HepG2 (cell line): ENCODE data around the gene POU2F1. TPM values are rescaled to one million over a fixed set of nuclear protein-coding genes. Genes with fewer than 3 reads are reported as not detected.
A peak's percentile ranks its signal among the peaks of the same experiment; 100 is the strongest.

Experiments used
- AHR ChIP-seq: IDR thresholded peaks from 2 replicates; pipeline ENCODE4 v1.6.1; 2018; ENCODE audit warnings: missing genetic modification reagents, missing compliant biosample characterization
- FOXK1 ChIP-seq: sonication (generic); formaldehyde crosslinking; IDR thresholded peaks from 2 replicates; pipeline ENCODE4 v1.4.0; 2020; ENCODE audit warnings: low read depth, missing genetic modification reagents, borderline replicate concordance
- HMG20A ChIP-seq: IDR thresholded peaks from 2 replicates; pipeline ENCODE4 v1.6.1; 2016; ENCODE audit warnings: borderline replicate concordance
- HNRNPK ChIP-seq: fragments of 200-400 bp; formaldehyde crosslinking; IDR thresholded peaks from 2 replicates; pipeline ENCODE4 v1.6.1; 2018; ENCODE audit warnings: low read length, low read depth, moderate library complexity, mild to moderate bottlenecking; ENCODE audit not compliant: poor library complexity, severe bottlenecking
- HNRNPL ChIP-seq: fragments of 200-400 bp; formaldehyde crosslinking; IDR thresholded peaks from 2 replicates; pipeline ENCODE4 v1.6.1; 2017; ENCODE audit warnings: mild to moderate bottlenecking, low read depth, low read length
- HOXA3 ChIP-seq: sonication (generic); formaldehyde crosslinking; IDR thresholded peaks from 2 replicates; pipeline ENCODE4 v1.5.0; 2020; ENCODE audit warnings: missing genetic modification reagents
- IKZF4 ChIP-seq: sonication (generic); formaldehyde crosslinking; IDR thresholded peaks from 2 replicates; pipeline ENCODE4 v1.5.1; 2020; ENCODE audit warnings: borderline replicate concordance, mild to moderate bottlenecking, low read depth, missing genetic modification reagents; ENCODE audit errors: not compliant biosample characterization
- KAT2B ChIP-seq: fragments of 150-350 bp; IDR thresholded peaks from 2 replicates; pipeline ENCODE4 v1.6.1; 2014; ENCODE audit warnings: low read depth, low read length, borderline replicate concordance
- KLF15 ChIP-seq: sonication (generic); formaldehyde crosslinking; IDR thresholded peaks from 2 replicates; pipeline ENCODE4 v1.8.1; 2023; ENCODE audit warnings: borderline replicate concordance, mild to moderate bottlenecking, inconsistent platforms, missing genetic modification reagents, mixed read lengths
- KMT2A ChIP-seq: sonication (generic); formaldehyde crosslinking; IDR thresholded peaks from 2 replicates; pipeline ENCODE4 v1.4.0; 2020; ENCODE audit warnings: missing genetic modification reagents
- MED13 ChIP-seq: sonication (generic); formaldehyde crosslinking; IDR thresholded peaks from 2 replicates; pipeline ENCODE4 v1.5.0; 2020; ENCODE audit warnings: missing genetic modification reagents
- MTF1 ChIP-seq: sonication (generic); formaldehyde crosslinking; IDR thresholded peaks from 2 replicates; pipeline ENCODE4 v1.5.0; 2020; ENCODE audit warnings: missing genetic modification reagents
- NKX3-1 ChIP-seq: sonication (generic); formaldehyde crosslinking; IDR thresholded peaks from 2 replicates; pipeline ENCODE4 v1.5.0; 2020; ENCODE audit warnings: missing genetic modification reagents
- NR2F1 ChIP-seq, 2 experiments: fragments of 450-650 bp in 1 of 2; formaldehyde crosslinking in 1 of 2; IDR thresholded peaks; 2 replicates each; pipeline versions ENCODE4 v1.5.0 to v1.6.1; 2016 to 2020; ENCODE audit warnings: mild to moderate bottlenecking in 1 of 2, missing compliant biosample characterization in 1 of 2, missing genetic modification reagents in 1 of 2, moderate library complexity in 1 of 2
- PTBP1 ChIP-seq: fragments of 200-400 bp; formaldehyde crosslinking; IDR thresholded peaks from 2 replicates; pipeline ENCODE4 v1.6.1; 2018; ENCODE audit warnings: low read length, low read depth; ENCODE audit not compliant: poor library complexity, severe bottlenecking
- TBL1XR1 ChIP-seq: fragments of 150-350 bp; IDR thresholded peaks from 2 replicates; pipeline ENCODE4 v1.6.1; 2014; ENCODE audit warnings: borderline replicate concordance, low read length; ENCODE audit not compliant: partially characterized antibody
- THAP11 ChIP-seq: IDR thresholded peaks from 2 replicates; pipeline ENCODE4 v1.6.1; 2016; ENCODE audit warnings: missing biosample characterization, missing genetic modification reagents
- ZNF10 ChIP-seq: sonication (generic); formaldehyde crosslinking; IDR thresholded peaks from 2 replicates; pipeline ENCODE4 v1.4.0; 2020; ENCODE audit warnings: mild to moderate bottlenecking, low read depth, missing genetic modification reagents, borderline replicate concordance
- ZNF34 ChIP-seq: sonication (generic); formaldehyde crosslinking; IDR thresholded peaks from 2 replicates; pipeline ENCODE4 v1.4.0; 2020; ENCODE audit warnings: mild to moderate bottlenecking, missing genetic modification reagents, borderline replicate concordance
- ZNF724P ChIP-seq: sonication (generic); formaldehyde crosslinking; IDR thresholded peaks from 2 replicates; pipeline ENCODE4 v1.8.0; 2022; ENCODE audit warnings: missing genetic modification reagents, borderline replicate concordance
- polyA plus RNA-seq, 8 experiments: library from polyadenylated mRNA; depleted of rRNA in 3 of 8; stranded (reverse) in 7 of 8; unstranded in 1 of 8; fragments of >200 nt; fragmentation: Illumina TruSeq in 4 of 8; extraction: Trizol in 4 of 8; gene quantifications; 2 replicates each; pipeline versions ENCODE4 v1.2.1 to v1.2.3, GENCODE V29; 2011 to 2016; ENCODE audit warnings: low read depth in 4 of 8, missing spikeins in 1 of 8, mixed read lengths in 1 of 8; ENCODE audit not compliant: insufficient read depth in 1 of 8
- total RNA-seq, 5 experiments: library from RNA; depleted of rRNA; stranded (reverse); fragments of >200 nt; fragmentation: Illumina TruSeq; extraction: Trizol; gene quantifications; 2 replicates each; pipeline ENCODE4 v1.2.3, GENCODE V29; 2016; ENCODE audit warnings: low read depth in 1 of 5
- TF ChIP-seq, protein P1 (sequence below): IDR thresholded peaks from 2 replicates; pipeline ENCODE4 v1.6.1; 2016; ENCODE audit warnings: missing biosample characterization, missing genetic modification reagents, low read depth
- TF ChIP-seq, protein P2 (sequence below): sonication (generic); formaldehyde crosslinking; conservative IDR thresholded peaks from 2 replicates; pipeline ENCODE4 v1.8.0; 2022; ENCODE audit warnings: mild to moderate bottlenecking, moderate library complexity, missing genetic modification reagents
- TF ChIP-seq, protein P3 (sequence below): sonication (generic); formaldehyde crosslinking; IDR thresholded peaks from 2 replicates; pipeline ENCODE4 v1.8.1; 2023; ENCODE audit warnings: mild to moderate bottlenecking, missing genetic modification reagents
- TF ChIP-seq, protein P4 (sequence below): sonication (generic); formaldehyde crosslinking; IDR thresholded peaks from 2 replicates; pipeline ENCODE4 v1.4.0; 2020; ENCODE audit warnings: mild to moderate bottlenecking, missing genetic modification reagents

Gene POU2F1
- total and polyA plus RNA-seq, 2 of the 13 experiments (the other 11 are each of a cell fraction or from before 2014, with no cell fraction given): 10.2 to 13.0 TPM

DNA sequence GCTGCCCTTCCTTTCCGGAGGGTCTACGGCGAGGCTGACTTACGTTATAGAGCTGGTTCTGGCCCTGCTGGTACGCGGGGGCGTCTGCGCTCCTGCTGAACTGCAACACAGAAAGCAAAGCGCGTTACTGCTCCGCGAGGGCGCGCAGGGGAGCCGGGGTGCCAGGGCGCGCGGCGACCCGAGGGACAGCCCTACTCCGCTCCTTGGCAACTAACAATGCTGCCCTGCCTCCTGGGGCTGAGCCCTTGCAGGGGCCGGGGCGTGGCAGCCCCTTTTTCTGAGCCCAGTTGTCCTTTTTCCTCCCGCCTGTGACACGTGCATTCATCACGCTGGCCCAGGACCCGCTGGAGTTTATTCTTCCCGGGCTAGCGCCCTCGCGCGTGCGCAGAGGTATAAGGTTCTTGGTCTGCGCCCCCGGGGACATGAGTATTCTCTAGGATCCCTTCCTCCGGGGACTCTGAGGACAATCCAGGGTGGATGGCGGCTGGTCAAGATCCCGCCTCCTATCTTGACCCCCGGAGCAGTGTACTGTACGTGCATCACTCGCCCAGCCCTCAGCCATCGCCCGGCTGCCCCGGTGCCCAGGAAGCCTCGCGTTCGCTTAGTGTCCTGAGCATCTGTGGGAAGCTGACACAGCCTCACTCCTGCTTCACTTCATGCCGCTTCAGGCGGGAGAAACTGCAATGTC, 218.8 kb downstream of the POU2F1 start (continued):
- no peak for TF ChIP-seq THAP11 (CRISPR knock-in tag)
- TF ChIP-seq, protein P1, sequence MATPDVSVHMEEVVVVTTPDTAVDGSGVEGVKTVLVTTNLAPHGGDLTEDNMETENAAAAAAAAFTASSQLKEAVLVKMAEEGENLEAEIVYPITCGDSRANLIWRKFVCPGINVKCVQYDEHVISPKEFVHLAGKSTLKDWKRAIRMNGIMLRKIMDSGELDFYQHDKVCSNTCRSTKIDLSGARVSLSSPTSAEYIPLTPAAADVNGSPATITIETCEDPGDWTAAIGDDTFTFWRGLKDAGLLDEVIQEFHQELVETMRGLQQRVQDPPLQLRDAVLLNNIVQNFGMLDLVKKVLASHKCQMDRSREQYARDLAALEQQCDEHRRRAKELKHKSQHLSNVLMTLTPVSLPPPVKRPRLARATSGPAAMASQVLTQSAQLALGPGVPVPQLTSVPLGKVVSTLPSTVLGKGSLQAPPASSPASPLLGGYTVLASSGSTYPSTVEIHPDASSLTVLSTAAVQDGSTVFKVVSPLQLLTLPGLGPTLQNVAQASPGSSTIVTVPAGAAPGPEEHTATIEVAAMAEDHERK (CRISPR knock-in tag): no peak
- TF ChIP-seq, protein P2, sequence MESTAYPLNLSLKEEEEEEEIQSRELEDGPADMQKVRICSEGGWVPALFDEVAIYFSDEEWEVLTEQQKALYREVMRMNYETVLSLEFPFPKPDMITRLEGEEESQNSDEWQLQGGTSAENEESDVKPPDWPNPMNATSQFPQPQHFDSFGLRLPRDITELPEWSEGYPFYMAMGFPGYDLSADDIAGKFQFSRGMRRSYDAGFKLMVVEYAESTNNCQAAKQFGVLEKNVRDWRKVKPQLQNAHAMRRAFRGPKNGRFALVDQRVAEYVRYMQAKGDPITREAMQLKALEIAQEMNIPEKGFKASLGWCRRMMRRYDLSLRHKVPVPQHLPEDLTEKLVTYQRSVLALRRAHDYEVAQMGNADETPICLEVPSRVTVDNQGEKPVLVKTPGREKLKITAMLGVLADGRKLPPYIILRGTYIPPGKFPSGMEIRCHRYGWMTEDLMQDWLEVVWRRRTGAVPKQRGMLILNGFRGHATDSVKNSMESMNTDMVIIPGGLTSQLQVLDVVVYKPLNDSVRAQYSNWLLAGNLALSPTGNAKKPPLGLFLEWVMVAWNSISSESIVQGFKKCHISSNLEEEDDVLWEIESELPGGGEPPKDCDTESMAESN (CRISPR knock-in tag): no peak
- no peak for TF ChIP-seq NR2F1 (CRISPR knock-in tag; IDR thresholded peaks at IDR 0.05)
- no peak for TF ChIP-seq TBL1XR1
- TF ChIP-seq ZNF34 (CRISPR knock-in tag): no peak
- TF ChIP-seq KMT2A (CRISPR knock-in tag): peak; percentile 27; the same call in 1 of the 2 replicates
- no peak for TF ChIP-seq PTBP1
- TF ChIP-seq, protein P3, sequence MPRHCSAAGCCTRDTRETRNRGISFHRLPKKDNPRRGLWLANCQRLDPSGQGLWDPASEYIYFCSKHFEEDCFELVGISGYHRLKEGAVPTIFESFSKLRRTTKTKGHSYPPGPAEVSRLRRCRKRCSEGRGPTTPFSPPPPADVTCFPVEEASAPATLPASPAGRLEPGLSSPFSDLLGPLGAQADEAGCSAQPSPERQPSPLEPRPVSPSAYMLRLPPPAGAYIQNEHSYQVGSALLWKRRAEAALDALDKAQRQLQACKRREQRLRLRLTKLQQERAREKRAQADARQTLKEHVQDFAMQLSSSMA (CRISPR knock-in tag): no peak
- TF ChIP-seq IKZF4 (CRISPR knock-in tag): no peak
- TF ChIP-seq AHR (CRISPR knock-in tag): no peak
- TF ChIP-seq MTF1 (CRISPR knock-in tag): 0 out of 2 replicates have a peak, but pooled peaks have one; percentile 63
- no peak; the same call in 1 of the 2 replicates for TF ChIP-seq NKX3-1 (CRISPR knock-in tag)
- no peak for TF ChIP-seq HNRNPL
- no peak for TF ChIP-seq HMG20A (CRISPR knock-in tag)
- no peak for TF ChIP-seq ZNF724P (CRISPR knock-in tag)
- TF ChIP-seq KAT2B: no peak
- TF ChIP-seq, protein P4, sequence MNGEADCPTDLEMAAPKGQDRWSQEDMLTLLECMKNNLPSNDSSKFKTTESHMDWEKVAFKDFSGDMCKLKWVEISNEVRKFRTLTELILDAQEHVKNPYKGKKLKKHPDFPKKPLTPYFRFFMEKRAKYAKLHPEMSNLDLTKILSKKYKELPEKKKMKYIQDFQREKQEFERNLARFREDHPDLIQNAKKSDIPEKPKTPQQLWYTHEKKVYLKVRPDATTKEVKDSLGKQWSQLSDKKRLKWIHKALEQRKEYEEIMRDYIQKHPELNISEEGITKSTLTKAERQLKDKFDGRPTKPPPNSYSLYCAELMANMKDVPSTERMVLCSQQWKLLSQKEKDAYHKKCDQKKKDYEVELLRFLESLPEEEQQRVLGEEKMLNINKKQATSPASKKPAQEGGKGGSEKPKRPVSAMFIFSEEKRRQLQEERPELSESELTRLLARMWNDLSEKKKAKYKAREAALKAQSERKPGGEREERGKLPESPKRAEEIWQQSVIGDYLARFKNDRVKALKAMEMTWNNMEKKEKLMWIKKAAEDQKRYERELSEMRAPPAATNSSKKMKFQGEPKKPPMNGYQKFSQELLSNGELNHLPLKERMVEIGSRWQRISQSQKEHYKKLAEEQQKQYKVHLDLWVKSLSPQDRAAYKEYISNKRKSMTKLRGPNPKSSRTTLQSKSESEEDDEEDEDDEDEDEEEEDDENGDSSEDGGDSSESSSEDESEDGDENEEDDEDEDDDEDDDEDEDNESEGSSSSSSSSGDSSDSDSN (CRISPR knock-in tag): no peak
- TF ChIP-seq MED13: 0 out of 2 replicates have a peak, but pooled peaks have one; percentile 51
- peak; percentile 90; the same call in 1 of the 2 replicates for TF ChIP-seq KLF15 (CRISPR knock-in tag)
- TF ChIP-seq FOXK1: no peak
- TF ChIP-seq HNRNPK: no peak
- TF ChIP-seq ZNF10 (CRISPR knock-in tag): no peak
- peak; percentile 19; the same call in 1 of the 2 replicates for TF ChIP-seq HOXA3
